AG04449 (cell line): ENCODE results near the gene CARD19.

ENCODE experiments used
- CTCF ChIA-PET: fragments of 350-600 bp; formaldehyde crosslinking; extraction: SDS; loops from one replicate; lab custom pipeline; 2021; ENCODE audit warnings: antibody characterized with exemption; lab: Yijun Ruan, JAX
- POLR2A ChIA-PET: fragments of 400-600, 350-600 bp; formaldehyde crosslinking; extraction: SDS; loops from one replicate; lab custom pipeline; 2020; ENCODE audit warnings: antibody characterized with exemption, inconsistent platforms; lab: Yijun Ruan, JAX
- DNase-seq: peaks from one replicate; pipeline ENCODE4 v3.0.0-alpha.2; 2010; ENCODE audit warnings: low read depth, low spot score
- H3K4me3 ChIP-seq: 2 replicates; pipeline ENCODE4 v1.5.1; 2011; ENCODE audit warnings: low read depth, mild to moderate bottlenecking, control low read depth, low read length
- TF ChIP-seq, protein P1 (sequence below): IDR thresholded peaks from one replicate; pipeline ENCODE4 v1.5.1; 2011; ENCODE audit warnings: mild to moderate bottlenecking, moderate library complexity, low read length, control low read depth, inconsistent platforms; ENCODE audit not compliant: insufficient read depth; ENCODE audit errors: missing control alignments

The CARD19 gene

DNA sequence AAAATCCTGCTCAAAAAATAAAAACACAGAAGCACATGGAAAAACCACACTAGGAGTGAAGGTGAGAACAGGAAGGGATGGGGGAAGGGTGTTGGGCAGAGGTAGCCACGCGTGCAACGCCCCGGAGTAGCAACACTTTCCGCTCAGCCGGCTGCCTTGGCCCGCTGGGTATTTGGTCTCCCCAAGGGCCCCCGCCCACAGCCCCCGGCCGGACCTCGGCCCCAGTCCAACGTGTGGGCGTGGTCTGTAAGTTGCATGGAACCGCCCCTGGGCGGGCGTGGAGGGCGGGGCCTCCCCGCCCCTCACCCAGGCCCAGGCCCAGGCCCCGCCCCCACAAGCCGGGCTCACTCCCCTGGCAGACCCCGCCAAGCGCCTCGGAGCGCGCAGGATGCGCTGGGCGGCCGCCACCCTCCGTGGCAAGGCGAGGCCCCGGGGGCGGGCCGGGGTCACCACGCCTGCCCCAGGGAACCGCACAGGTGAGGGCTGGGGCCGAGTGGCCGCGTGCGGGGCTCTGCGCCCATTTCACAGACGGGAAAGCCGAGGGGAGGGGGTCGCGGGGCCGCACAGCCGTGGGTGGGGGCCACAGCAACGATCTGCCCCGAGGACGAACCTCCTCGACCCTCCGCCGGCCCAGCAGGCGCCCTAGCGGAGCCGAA lies 37.5 kb upstream of the CARD19 start, which contains the start of gene SUSD3:
Gene SUSD3 (plus strand): TSS at position 347 of the 656 bp plus-strand sequence. CDS start 42 bp downstream, at position 389.
- peak within 1 kb of the TSS; percentile 20; the same call in 1 of the 2 replicates for H3K4me3 ChIP-seq
- CTCF ChIA-PET: no interaction called here
- DNase-seq: no peak
- POLR2A ChIA-PET: no interaction called here
- TF ChIP-seq, protein P1, sequence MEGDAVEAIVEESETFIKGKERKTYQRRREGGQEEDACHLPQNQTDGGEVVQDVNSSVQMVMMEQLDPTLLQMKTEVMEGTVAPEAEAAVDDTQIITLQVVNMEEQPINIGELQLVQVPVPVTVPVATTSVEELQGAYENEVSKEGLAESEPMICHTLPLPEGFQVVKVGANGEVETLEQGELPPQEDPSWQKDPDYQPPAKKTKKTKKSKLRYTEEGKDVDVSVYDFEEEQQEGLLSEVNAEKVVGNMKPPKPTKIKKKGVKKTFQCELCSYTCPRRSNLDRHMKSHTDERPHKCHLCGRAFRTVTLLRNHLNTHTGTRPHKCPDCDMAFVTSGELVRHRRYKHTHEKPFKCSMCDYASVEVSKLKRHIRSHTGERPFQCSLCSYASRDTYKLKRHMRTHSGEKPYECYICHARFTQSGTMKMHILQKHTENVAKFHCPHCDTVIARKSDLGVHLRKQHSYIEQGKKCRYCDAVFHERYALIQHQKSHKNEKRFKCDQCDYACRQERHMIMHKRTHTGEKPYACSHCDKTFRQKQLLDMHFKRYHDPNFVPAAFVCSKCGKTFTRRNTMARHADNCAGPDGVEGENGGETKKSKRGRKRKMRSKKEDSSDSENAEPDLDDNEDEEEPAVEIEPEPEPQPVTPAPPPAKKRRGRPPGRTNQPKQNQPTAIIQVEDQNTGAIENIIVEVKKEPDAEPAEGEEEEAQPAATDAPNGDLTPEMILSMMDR: no peak

DNA sequence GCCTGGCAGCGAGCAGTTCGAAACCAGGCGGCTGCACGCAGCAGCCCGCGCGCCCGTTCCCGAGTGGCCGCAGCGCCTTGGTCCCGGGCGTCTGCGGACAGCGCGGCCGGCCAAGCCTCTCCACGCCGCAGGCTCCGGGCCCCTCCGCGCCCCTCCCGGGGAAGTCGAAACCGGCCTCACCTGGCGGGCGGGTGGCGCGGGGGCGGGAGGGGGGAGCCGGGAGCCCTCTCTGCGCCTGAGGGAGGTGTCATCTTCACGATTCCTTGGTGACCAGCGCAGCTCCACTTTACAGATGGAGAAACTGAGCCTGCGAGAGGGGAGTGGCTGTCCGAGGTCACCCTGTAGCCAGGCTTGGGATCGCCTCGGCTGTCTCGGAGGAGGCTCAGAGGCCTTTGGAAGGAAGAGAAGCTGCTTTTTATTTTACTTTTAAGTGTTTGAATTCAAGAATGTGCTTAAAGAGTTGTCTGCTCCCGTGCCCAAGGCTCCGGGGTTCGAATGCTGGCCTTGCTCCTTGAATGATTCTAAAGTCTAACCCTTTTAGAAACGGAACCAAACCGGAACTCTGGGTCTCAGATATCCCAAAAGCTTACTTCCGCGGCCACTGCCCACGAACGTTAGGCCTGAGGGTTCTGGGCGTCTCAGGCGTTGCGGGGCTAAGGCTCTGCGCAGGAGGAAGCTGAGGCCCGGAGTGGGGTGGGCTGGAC lies 36.9 kb upstream of the CARD19 start:
- TF ChIP-seq, protein P1: no peak
- CTCF ChIA-PET: no interaction called here
- peak overlapping the region; percentile 20; the same call in 1 of the 2 replicates for H3K4me3 ChIP-seq
- POLR2A ChIA-PET: no interaction called here
- DNase-seq: no peak

DNA sequence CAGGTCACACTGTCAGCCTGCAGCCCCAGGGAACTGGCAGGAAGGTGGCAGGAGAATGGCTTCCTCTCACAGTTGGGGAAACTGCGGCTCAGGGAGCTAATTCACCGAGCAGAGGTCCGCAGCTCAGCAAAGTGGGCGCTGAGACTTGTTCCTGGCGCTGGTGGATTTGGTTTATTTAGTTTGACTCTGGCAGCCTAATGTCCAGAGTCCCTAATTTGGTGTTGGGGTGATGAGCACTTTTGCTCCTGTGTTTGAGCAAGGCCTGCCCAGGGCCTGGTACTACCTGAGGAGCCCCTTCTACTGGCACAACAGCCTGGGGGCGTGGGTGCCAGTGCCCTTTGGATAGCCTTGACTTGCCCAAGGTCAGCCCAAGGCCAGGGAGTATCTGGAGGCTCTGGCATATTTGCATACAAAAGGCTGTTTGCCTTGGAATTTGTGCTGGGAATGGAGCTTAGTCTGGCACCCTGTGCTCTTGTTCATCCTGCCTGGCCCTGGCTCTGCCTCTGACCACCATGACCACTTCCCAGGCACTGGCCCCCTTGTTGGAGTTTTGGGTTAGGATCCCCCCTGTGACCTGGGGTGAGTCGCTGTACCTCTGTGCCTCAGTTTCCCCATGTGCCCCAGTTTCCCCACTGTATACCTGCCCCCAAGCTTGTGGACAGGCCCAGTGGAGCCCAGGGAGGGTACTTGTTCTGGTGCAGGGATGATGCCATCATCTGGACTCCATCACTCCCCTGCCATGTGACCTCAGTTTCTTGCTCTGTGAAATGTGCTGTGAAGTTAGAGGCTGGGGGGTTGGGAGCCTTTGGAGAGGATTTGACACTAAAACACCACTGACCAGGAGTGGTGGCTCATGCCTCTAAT lies 36.1 kb upstream of the CARD19 start:
- ChIA-PET POLR2A (no interaction called here), CTCF (interaction anchor here (0.6 kb wide), 1 partner anchor 584 kb away, joined by 3 read pairs; no protein-coding TSS in a partner anchor)
- DNase-seq: no peak
- H3K4me3 ChIP-seq: no peak overlapping the region
- TF ChIP-seq, protein P1: no peak

DNA sequence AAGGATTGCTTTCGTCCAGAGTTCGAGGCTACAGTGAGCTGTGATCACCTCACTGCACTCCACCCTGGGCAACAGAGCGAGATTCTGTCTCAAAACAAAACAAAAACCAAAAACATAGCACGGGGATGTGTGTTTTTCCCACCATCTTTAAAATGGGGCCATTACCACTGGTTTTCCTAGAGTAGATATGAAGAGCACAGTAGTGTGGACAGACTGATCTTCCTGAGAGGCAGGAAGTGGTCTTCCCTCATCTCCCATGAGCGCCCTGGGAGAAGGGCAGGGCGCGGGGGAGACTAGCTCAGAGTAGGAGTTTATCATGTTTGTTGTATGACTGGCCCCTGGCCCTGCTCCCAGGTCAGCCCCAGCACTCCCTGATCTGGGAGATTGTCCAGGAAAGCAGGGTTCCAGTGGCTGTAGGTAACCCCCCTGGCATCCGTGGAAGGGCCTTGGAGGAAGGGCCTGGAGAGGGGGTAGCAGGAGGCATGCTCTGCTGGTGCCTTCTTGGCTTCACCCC lies 35.2 kb upstream of the CARD19 start:
- DNase-seq: no peak
- TF ChIP-seq, protein P1: no peak
- ChIA-PET POLR2A (no interaction called here), CTCF (interaction anchor here (0.6 kb wide), 1 partner anchor 583 kb away, joined by 3 read pairs; no protein-coding TSS in a partner anchor)
- no peak overlapping the region for H3K4me3 ChIP-seq

DNA sequence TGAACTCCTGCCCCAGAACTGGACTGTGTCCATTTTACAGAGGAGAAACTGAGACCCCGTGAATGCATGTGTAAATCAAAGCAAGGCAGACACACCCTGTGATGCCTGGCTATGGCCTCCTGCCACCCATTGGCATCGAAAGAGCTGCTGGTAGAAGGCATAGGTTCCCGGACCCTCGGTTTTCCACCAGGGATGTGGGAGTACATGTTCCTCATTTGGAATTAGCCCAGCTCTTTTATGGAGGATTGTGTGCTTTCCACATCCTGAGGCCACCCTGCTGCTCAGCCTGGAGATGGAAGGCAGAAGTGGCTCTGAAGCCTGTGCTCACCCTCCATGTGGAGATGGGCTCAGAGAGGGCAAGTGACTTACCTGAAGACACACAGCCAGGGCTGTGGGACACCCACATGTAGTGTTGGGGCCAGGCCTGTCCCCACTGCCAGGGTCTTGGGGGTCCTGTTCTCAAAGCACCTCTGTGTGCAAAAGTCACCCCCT lies 34.7 kb upstream of the CARD19 start:
- no peak overlapping the region for H3K4me3 ChIP-seq
- TF ChIP-seq, protein P1: no peak
- ChIA-PET CTCF (no interaction called here), POLR2A (no interaction called here)
- no peak for DNase-seq
